OCI-LY7 (cell line): ENCODE measurements around the gene ANO4. TPM values are rescaled to one million over a fixed set of nuclear protein-coding genes. Genes with fewer than 3 reads are reported as not detected.

Experiments
- BruUV-seq: library from RNA; stranded (reverse); fragments of 400-500 nt; replicated peaks from 2 replicates; lab custom pipeline; 2021; lab: Mats Ljungman, UMichigan
- CTCF ChIA-PET: fragments of 300-600 bp; sonication (Branson Sonifier 250); formaldehyde crosslinking; loops from one replicate; lab custom pipeline; 2022; ENCODE audit warnings: antibody characterized with exemption; ENCODE audit not compliant: unreplicated experiment; lab: Charles Lee
- POLR2A ChIA-PET: fragments of 300-600 bp; sonication (Branson Sonifier 250); formaldehyde crosslinking; loops from one replicate; lab custom pipeline; 2022; ENCODE audit warnings: antibody characterized with exemption; lab: Charles Lee
- DNase-seq: peaks from one replicate; pipeline ENCODE4 v3.0.0-alpha.2; 2015; ENCODE audit warnings: low spot score
- H2AFZ ChIP-seq: fragments of 200-600 bp; sonication (generic), shearing (Covaris generic); 2 replicates; pipeline ENCODE4 v1.6.1; 2014; ENCODE audit warnings: mild to moderate bottlenecking, antibody characterized with exemption, low read length, moderate library complexity
- H3K27ac ChIP-seq: fragments of 200-600 bp; sonication (generic); 2 replicates; pipeline ENCODE4 v1.5.1; 2014; ENCODE audit warnings: mixed run types, low read depth, mild to moderate bottlenecking, moderate library complexity, low read length, inconsistent platforms; ENCODE audit not compliant: poor library complexity, severe bottlenecking
- H3K36me3 ChIP-seq: fragments of 200-600 bp; sonication (generic); 2 replicates; pipeline ENCODE4 v1.6.1; 2014; ENCODE audit warnings: mild to moderate bottlenecking, antibody characterized with exemption, low read length, moderate library complexity, mixed read lengths; ENCODE audit not compliant: insufficient read depth
- H3K4me1 ChIP-seq: fragments of 200-600 bp; sonication (generic); 2 replicates; pipeline ENCODE4 v1.5.1; 2014; ENCODE audit warnings: mild to moderate bottlenecking, low read length; ENCODE audit not compliant: insufficient read depth, poor library complexity, severe bottlenecking
- H3K4me2 ChIP-seq: fragments of 200-600 bp; sonication (generic); 2 replicates; pipeline ENCODE4 v1.6.1; 2014; ENCODE audit warnings: mild to moderate bottlenecking, low read length
- H3K4me3 ChIP-seq: fragments of 200-600 bp; sonication (generic); 2 replicates; pipeline ENCODE4 v1.5.1; 2014; ENCODE audit warnings: mild to moderate bottlenecking, low read depth, low read length; ENCODE audit not compliant: poor library complexity, severe bottlenecking
- H3K79me2 ChIP-seq: fragments of 200-600 bp; sonication (generic); 2 replicates; pipeline ENCODE4 v1.6.1; 2016; ENCODE audit warnings: low read depth, mild to moderate bottlenecking, low read length, moderate library complexity, mixed read lengths; ENCODE audit not compliant: insufficient read depth
- H3K9me2 ChIP-seq: fragments of 200-600 bp; sonication (generic); 2 replicates; pipeline ENCODE4 v1.6.1; 2016; ENCODE audit warnings: mild to moderate bottlenecking, low read length, mixed read lengths; ENCODE audit not compliant: insufficient read depth
- H3K9me3 ChIP-seq: fragments of 200-600 bp; sonication (generic); 2 replicates; pipeline ENCODE4 v1.6.1; 2014; ENCODE audit warnings: mild to moderate bottlenecking, mixed run types, low read length, mixed read lengths
- H4K20me1 ChIP-seq: fragments of 200-600 bp; sonication (generic); 2 replicates; pipeline ENCODE4 v1.6.1; 2014; ENCODE audit warnings: mild to moderate bottlenecking, antibody characterized with exemption, low read length, moderate library complexity, mixed read lengths; ENCODE audit not compliant: insufficient read depth
- CTCF ChIP-seq: fragments of 200-600 bp; sonication (generic); conservative IDR thresholded peaks from 2 replicates; pipeline ENCODE4 v1.5.1; 2014; ENCODE audit warnings: mild to moderate bottlenecking, antibody characterized with exemption, low read length, moderate library complexity, mixed read lengths
- EZH2phosphoT487 ChIP-seq: fragments of 200-600 bp; sonication (generic); IDR thresholded peaks from 2 replicates; pipeline ENCODE4 v1.6.1; 2018; ENCODE audit warnings: low read depth, borderline replicate concordance, mild to moderate bottlenecking, mixed run types, antibody characterized with exemption, low read length, moderate library complexity, mixed read lengths
- intact Hi-C: fragments of 100-400 bp; cut with micrococcal nuclease; formaldehyde crosslinking; loops from one replicate; pipeline ENCODE4 v1.10.0; 2022; ENCODE audit not compliant: unreplicated experiment
- total RNA-seq, 2 experiments: library from RNA; depleted of rRNA in 1 of 2; stranded (reverse); fragments of >200 nt in 1 of 2; shearing (Covaris generic) in 1 of 2; gene quantifications; 2 replicates each; pipeline ENCODE4 v1.2.3, GENCODE V29; 2014 to 2022

The ANO4 gene
- total RNA-seq, 2 experiments from 2014 or later: not detected

- TF ChIP-seq EZH2phosphoT487: no peak
- no peak for TF ChIP-seq CTCF
- BruUV-seq: no TSS peak
- Histone ChIP-seq H3K9me2 (no peaks in the 10 kb centered on the region), H3K4me3 (no peak overlapping the region), H3K79me2 (no peaks in the 10 kb centered on the region), H2AFZ (no peak overlapping the region), H3K36me3 (no peaks in the 10 kb centered on the region), H3K4me2 (no peak overlapping the region), H4K20me1 (no peaks in the 10 kb centered on the region), H3K4me1 (no peaks in the 10 kb centered on the region), H3K9me3 (no peaks in the 10 kb centered on the region), H3K27ac (no peak overlapping the region)
- DNase-seq: no peak
- intact Hi-C loops: no loop called here
- ChIA-PET CTCF (no interaction called here), POLR2A (no interaction called here)
These were observed 4.6 kb upstream of the ANO4 start for GRCh38 chr12:100789975-100790374.

GRCh38 chr12:100790552-100790951 lies 4.0 kb upstream of the ANO4 start:
- H3K79me2 ChIP-seq: no peaks in the 10 kb centered on the region
- H3K4me3 ChIP-seq: no peak overlapping the region
- intact Hi-C loops: no loop called here
- TF ChIP-seq EZH2phosphoT487: no peak
- no peak for TF ChIP-seq CTCF
- no peak overlapping the region for H3K4me2 ChIP-seq
- H3K4me1 ChIP-seq: no peaks in the 10 kb centered on the region
- H3K9me2 ChIP-seq: no peaks in the 10 kb centered on the region
- ChIA-PET CTCF (no interaction called here), POLR2A (no interaction called here)
- H3K9me3 ChIP-seq: no peaks in the 10 kb centered on the region
- H3K27ac ChIP-seq: no peak overlapping the region
- BruUV-seq: no TSS peak
- no peaks in the 10 kb centered on the region for H3K36me3 ChIP-seq
- H4K20me1 ChIP-seq: no peaks in the 10 kb centered on the region
- no peak overlapping the region for H2AFZ ChIP-seq
- no peak for DNase-seq

- Histone ChIP-seq H3K4me1 (no peaks in the 10 kb centered on the region), H4K20me1 (no peaks in the 10 kb centered on the region), H3K9me2 (no peaks in the 10 kb centered on the region), H3K9me3 (no peaks in the 10 kb centered on the region), H3K27ac (no peak overlapping the region), H2AFZ (no peak overlapping the region), H3K4me2 (no peak overlapping the region), H3K4me3 (no peak overlapping the region), H3K36me3 (no peaks in the 10 kb centered on the region), H3K79me2 (no peaks in the 10 kb centered on the region)
- intact Hi-C loops: no loop called here
- no peak for DNase-seq
- no peak for TF ChIP-seq EZH2phosphoT487
- TF ChIP-seq CTCF: no peak
- POLR2A ChIA-PET: no interaction called here
- no TSS peak for BruUV-seq
- CTCF ChIA-PET: no interaction called here
These were observed 1.4 kb upstream of the ANO4 start for GRCh38 chr12:100793182-100793581.
